Measurements from ENCODE around the gene TMIE.

GRCh38 chr3:46664971-46665762, 36.0 kb upstream of the TMIE start:
- TF ChIP-seq CTCF (IDR thresholded peaks at IDR 0.05; ENCODE audit: low read depth, low read length, poor library complexity, severe bottlenecking) (no peak), EZH2phosphoT487 (IDR thresholded peaks at IDR 0.05; ENCODE audit: borderline replicate concordance, low read length) (no peak)
